GM21515 (cell line): ENCODE measurements around the gene ARAP3.

Experiments
- ATAC-seq: cut with Tn5 transposase; IDR thresholded peaks from one replicate; pipeline ENCODE4 v1.9.1; 2021; ENCODE audit not compliant: unreplicated experiment

Gene ARAP3

GRCh38 chr5:141704782-141705297, 22.8 kb upstream of the ARAP3 start:
- no peak for ATAC-seq

DNA sequence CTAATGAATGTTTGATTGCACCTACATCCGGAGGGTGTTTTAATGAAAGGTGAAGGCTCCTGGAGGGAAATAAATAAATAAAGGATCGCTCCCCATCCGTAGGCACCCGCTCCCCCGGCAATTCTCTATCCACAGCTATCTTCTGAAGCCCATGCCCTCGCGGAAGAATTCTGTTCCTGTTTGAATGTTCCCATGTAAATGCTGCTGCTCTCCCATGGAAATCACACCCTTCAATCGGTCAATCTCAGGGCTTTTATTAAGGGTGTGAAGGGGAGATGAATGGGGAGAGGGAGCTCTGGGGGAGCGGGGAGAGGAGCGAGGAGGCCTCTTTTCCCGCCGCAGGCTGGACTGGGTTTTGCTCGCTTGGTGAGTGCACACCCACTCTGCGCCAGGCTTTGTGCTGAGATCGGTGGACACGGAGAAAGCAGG, 21.1 kb upstream of the ARAP3 start:
- ATAC-seq = no peak

DNA sequence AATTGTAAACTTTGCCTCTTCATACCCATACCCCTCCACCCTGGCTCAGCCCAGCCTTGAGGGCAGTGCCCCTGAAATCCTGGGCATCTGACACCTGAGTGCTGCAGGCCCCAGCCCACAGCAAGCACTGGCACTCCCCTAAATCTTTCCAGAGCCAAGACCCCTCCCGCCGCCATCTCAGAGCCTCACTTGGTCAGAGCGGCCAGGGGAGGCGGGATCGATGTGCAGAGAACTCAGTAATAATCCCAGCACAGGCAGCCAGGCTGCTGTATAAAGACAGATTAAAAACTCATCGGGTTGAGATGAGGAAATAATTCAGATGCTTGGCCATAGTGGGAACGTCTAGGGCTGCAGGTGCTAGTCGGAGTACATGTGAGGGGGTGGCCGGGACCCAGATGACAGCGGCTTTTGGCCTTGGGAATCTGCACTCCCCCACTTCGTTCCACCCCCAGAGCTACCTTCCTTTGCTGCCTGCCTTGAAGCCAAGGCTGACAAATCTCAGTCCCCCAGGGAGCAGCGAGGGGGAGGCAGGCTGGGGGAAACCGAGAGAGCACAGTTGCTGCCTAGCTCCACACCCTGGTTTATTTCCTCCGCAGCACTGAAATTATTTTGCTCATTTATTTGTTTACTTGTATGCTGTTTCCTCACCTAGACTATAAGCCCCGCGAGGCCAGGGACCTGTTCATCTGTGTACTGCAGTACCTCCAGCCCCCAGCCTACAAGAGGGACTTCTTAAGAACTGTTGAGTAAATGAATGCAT, 19.5 kb upstream of the ARAP3 start:
- ATAC-seq = peak; percentile 83

GRCh38 chr5:141697586-141697985, 15.6 kb upstream of the ARAP3 start:
- no peak for ATAC-seq

DNA sequence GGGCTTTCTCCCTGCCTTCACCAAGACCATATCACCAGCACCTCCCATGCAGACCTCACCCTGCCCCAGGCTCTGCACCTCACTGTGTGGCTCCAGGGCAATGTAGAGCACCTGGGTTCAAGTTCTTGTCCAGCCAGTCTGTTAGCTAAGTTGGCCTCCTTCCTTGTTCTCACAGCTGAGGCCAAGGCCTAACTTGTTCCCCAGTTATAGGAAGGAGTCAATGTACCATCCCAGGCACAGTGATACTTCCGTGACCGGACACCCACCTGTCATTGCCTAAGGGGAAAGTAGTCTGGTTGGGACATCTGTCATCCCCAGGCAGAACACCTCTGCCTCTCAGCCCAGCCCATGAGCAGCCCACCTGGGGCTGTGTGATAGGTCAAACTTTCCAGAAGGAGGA, 14.4 kb upstream of the ARAP3 start:
- ATAC-seq = no peak

DNA sequence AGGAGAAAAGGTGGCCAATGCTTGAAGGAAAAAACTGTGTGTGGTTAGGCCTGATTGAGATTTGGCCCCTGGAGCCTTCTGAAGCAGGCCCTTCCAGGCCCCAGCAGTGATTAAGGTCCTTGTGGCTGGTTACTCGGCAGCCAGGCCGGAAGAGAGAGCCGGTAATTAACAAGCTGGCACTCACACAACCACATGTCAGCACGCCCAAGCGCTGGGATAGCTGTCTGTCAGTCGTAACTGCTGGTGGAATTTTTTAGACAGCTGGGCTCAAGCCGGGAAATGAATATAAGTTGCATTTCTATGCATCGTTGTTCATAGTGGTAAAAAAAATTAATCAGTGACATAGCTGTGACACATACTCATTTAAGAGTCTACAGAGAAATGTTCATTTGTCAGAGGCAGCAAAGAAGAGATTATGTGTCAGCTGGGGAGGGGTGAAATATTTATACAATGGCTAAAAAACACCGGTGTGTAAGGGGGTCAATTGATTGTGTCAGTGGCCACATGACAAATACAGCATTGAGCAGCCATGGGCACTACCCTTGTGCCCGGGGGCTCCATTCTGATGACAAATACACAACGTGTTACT, 13.7 kb upstream of the ARAP3 start:
- no peak for ATAC-seq

- ATAC-seq = no peak
Observed at GRCh38 chr5:141694479-141694878, 12.4 kb upstream of the ARAP3 start.

- ATAC-seq = no peak
Observed at GRCh38 chr5:141692919-141693725, 11.1 kb upstream of the ARAP3 start.

- no peak for ATAC-seq
Observed at GRCh38 chr5:141692533-141692888, 10.5 kb upstream of the ARAP3 start.

- peak; percentile 78 for ATAC-seq
Observed at GRCh38 chr5:141691867-141692532, 10.0 kb upstream of the ARAP3 start.

GRCh38 chr5:141691286-141691866, 9.3 kb upstream of the ARAP3 start:
- ATAC-seq = no peak

GRCh38 chr5:141686648-141687416, 4.8 kb upstream of the ARAP3 start:
- ATAC-seq = no peak

GRCh38 chr5:141685591-141685990, 3.6 kb upstream of the ARAP3 start:
- no peak for ATAC-seq

GRCh38 chr5:141683596-141684141, 1.6 kb upstream of the ARAP3 start:
- ATAC-seq = no peak

GRCh38 chr5:141681295-141681694, 735 bp downstream of the ARAP3 start:
- no peak for ATAC-seq

DNA sequence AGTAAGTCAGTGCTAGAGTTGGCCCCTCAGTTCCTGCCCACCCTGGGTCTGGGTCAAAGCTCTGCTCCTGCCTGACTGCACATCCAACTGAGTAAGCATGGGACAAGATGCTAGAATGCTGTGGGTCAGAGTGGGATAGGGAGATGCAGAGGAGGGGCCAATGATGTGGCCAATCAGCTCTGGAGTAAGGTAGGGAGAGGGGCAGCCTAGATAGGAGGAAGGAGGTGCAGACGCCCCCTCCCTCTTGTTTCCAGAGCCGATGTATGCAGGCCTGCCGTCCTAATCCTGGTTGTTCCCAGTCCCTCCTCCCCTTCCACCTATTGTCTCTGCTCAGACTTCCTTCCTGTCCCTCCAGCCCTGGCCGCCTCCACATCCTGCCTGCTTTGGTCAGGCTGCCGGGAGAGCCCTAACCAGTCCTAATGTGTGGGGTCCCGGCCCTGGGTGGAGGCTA, 1.3 kb downstream of the ARAP3 start:
- ATAC-seq = no peak

- no peak for ATAC-seq
Observed at GRCh38 chr5:141680178-141680577, 1.9 kb downstream of the ARAP3 start.

DNA sequence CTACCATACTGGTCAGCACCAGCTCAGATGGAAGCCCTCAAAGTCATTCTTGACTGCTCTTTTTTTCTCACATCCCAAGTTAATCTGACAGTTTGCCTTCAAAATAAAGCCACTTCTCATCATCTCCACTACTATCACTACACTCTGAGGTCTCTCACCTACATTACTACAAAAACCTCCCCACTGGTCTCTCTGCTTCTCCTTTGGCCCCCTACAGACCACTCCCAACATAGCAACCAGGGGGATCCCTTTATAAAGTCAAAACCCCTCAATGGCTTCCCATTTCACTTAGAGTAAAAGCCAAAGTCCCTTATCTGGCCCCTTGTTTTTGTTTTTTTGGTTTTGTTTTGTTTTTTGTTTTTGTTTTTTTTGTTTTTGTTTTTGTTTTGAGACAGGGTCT, 4.6 kb downstream of the ARAP3 start:
- ATAC-seq = no peak

DNA sequence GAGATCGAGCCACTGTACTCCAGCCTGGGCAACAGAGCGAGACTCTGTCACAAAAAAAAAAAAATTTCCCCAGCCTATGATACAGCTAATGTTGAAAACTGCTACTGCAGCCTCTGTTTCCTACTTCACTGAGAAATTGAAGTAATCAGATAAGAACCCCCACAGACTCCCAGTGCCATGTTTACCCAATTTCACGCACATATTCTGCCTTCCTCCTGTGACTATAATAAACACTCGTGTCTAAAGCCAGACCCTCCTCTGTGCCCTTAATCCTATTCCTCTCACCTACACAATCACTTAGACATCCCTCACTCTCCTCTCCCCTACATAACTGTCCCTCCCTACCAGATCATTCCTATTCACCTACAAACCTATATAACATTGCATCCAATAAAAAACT, 6.4 kb downstream of the ARAP3 start:
- no peak for ATAC-seq

DNA sequence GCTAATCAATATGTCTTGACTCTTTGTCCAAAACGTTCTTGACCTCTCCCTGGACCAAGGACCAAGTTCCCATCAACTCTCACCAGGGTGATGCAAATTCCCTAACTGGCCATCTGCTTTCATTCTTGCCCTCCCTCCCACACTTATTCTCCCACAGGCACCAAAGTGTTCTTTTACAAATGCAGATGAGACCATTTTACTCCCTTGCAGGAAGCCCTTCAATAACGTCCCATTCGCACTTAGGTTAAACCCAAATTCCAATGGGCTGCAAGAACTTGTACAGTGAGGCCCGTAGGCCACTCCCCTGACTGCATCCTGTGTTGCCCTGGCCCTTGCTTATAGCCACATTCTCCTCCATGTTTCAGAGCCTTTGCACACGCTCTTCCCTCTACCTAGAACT, 7.3 kb downstream of the ARAP3 start:
- no peak for ATAC-seq
